Measurements from ENCODE around the gene FOXQ1. TPM values are rescaled to one million over a fixed set of nuclear protein-coding genes. Genes with fewer than 3 reads are reported as not detected.

Gene FOXQ1
- total and polyA plus RNA-seq, 2 of the 13 experiments (the other 11 are each of a cell fraction or from before 2014, with no cell fraction given) = 35.2 to 39.8 TPM

DNA sequence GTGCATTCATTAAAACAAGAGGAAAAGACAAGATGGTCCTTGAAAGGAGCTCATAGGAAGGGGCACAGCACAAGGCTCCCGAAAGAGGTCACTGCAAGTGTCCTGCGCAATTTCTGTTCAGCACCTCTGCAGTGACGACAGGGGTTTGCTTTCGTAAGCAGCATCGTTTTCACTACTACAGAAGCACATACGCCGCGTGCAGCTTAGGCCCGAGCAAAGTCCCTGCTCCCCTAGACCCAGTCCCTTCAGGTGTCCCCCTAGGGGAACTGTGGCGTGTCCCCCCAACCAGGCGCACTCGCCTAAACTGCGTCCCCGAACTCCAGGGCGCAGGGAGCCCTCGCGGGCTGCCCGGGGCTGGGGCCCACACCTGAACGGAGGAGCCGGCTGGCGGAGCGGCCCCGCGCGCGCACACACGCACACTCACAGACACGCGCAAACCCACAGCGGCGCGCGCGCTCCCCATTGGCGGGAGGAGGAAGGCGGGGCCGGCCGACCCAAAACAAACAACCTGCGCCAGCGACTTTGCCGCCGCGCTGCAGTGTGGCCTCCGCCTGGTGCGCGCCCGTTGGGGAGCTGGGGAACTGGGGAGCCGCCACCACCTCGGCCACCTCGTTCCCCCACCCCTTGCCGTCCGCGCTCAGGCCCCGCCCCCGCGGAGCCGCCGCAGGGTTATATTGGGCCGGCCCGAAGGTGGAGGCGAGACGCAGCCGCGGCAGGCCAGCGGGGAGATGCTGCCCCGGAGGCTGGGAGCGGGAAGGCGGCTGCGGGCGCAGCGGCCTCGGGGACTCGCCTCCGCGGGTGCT is at the start of gene FOXQ1 (continued):
- TF ChIP-seq ZNF367 (CRISPR knock-in tag; IDR thresholded peaks at IDR 0.05; ENCODE audit: borderline replicate concordance) (peak; percentile 61; the same call in 1 of the 2 replicates), MAFK (conservative IDR thresholded peaks at IDR 0.05 in 1 of 2, IDR thresholded peaks at IDR 0.05 in 1 of 2; ENCODE audit: low read length in 2 of 2) (no peak), ZNF619 (CRISPR knock-in tag; IDR thresholded peaks at IDR 0.05) (peak; percentile 74; the same call in 1 of the 2 replicates), DNMT1 (CRISPR knock-in tag; IDR thresholded peaks at IDR 0.05) (0 out of 2 replicates have a peak, but pooled peaks have one; percentile 68), ZNF335 (CRISPR knock-in tag; IDR thresholded peaks at IDR 0.05) (peak; percentile 72; the same call in 1 of the 2 replicates), ZSCAN31 (CRISPR knock-in tag; IDR thresholded peaks at IDR 0.05; ENCODE audit: low read depth) (peak; percentile 51), ZNF136 (CRISPR knock-in tag; IDR thresholded peaks at IDR 0.05; ENCODE audit: low read depth) (0 out of 2 replicates have a peak, but pooled peaks have one; percentile 28), MAF1 (CRISPR knock-in tag; IDR thresholded peaks at IDR 0.05; ENCODE audit: borderline replicate concordance) (peak; percentile 90), KDM4B (CRISPR knock-in tag; IDR thresholded peaks at IDR 0.05) (peak; percentile 98), NFIB (CRISPR knock-in tag; IDR thresholded peaks at IDR 0.05; ENCODE audit: borderline replicate concordance) (0 out of 2 replicates have a peak, but pooled peaks have one; percentile 15), HNRNPUL1 (IDR thresholded peaks at IDR 0.05; ENCODE audit: low read depth, low read length) (peak; percentile 87), IKZF1 (IDR thresholded peaks at IDR 0.05) (no peak), RCOR2 (CRISPR knock-in tag; IDR thresholded peaks at IDR 0.05) (no peak; the same call in 1 of the 2 replicates), ZNF839 (CRISPR knock-in tag; IDR thresholded peaks at IDR 0.05; ENCODE audit: borderline replicate concordance) (0 out of 2 replicates have a peak, but pooled peaks have one; percentile 5)
- TF ChIP-seq, protein P1, sequence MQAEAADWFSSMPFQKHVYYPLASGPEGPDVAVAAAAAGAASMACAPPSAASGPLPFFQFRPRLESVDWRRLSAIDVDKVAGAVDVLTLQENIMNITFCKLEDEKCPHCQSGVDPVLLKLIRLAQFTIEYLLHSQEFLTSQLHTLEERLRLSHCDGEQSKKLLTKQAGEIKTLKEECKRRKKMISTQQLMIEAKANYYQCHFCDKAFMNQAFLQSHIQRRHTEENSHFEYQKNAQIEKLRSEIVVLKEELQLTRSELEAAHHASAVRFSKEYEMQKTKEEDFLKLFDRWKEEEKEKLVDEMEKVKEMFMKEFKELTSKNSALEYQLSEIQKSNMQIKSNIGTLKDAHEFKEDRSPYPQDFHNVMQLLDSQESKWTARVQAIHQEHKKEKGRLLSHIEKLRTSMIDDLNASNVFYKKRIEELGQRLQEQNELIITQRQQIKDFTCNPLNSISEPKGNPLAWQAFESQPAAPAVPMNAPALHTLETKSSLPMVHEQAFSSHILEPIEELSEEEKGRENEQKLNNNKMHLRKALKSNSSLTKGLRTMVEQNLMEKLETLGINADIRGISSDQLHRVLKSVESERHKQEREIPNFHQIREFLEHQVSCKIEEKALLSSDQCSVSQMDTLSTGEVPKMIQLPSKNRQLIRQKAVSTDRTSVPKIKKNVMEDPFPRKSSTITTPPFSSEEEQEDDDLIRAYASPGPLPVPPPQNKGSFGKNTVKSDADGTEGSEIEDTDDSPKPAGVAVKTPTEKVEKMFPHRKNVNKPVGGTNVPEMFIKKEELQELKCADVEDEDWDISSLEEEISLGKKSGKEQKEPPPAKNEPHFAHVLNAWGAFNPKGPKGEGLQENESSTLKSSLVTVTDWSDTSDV (CRISPR knock-in tag; IDR thresholded peaks at IDR 0.05) = no peak; the same call in 1 of the 2 replicates
- TF ChIP-seq, protein P2, sequence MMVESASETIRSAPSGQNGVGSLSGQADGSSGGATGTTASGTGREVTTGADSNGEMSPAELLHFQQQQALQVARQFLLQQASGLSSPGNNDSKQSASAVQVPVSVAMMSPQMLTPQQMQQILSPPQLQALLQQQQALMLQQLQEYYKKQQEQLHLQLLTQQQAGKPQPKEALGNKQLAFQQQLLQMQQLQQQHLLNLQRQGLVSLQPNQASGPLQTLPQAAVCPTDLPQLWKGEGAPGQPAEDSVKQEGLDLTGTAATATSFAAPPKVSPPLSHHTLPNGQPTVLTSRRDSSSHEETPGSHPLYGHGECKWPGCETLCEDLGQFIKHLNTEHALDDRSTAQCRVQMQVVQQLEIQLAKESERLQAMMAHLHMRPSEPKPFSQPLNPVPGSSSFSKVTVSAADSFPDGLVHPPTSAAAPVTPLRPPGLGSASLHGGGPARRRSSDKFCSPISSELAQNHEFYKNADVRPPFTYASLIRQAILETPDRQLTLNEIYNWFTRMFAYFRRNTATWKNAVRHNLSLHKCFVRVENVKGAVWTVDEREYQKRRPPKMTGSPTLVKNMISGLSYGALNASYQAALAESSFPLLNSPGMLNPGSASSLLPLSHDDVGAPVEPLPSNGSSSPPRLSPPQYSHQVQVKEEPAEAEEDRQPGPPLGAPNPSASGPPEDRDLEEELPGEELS (CRISPR knock-in tag; IDR thresholded peaks at IDR 0.05) = peak; percentile 87
- TF ChIP-seq, protein P3, sequence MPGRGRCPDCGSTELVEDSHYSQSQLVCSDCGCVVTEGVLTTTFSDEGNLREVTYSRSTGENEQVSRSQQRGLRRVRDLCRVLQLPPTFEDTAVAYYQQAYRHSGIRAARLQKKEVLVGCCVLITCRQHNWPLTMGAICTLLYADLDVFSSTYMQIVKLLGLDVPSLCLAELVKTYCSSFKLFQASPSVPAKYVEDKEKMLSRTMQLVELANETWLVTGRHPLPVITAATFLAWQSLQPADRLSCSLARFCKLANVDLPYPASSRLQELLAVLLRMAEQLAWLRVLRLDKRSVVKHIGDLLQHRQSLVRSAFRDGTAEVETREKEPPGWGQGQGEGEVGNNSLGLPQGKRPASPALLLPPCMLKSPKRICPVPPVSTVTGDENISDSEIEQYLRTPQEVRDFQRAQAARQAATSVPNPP (CRISPR knock-in tag; IDR thresholded peaks at IDR 0.05) = no peak; the same call in 1 of the 2 replicates
- TF ChIP-seq, protein P4, sequence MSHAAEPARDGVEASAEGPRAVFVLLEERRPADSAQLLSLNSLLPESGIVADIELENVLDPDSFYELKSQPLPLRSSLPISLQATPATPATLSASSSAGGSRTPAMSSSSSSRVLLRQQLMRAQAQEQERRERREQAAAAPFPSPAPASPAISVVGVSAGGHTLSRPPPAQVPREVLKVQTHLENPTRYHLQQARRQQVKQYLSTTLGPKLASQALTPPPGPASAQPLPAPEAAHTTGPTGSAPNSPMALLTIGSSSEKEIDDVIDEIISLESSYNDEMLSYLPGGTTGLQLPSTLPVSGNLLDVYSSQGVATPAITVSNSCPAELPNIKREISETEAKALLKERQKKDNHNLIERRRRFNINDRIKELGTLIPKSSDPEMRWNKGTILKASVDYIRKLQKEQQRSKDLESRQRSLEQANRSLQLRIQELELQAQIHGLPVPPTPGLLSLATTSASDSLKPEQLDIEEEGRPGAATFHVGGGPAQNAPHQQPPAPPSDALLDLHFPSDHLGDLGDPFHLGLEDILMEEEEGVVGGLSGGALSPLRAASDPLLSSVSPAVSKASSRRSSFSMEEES (CRISPR knock-in tag; IDR thresholded peaks at IDR 0.05) = no peak; the same call in none of the 2 replicates
- TF ChIP-seq, protein P5, sequence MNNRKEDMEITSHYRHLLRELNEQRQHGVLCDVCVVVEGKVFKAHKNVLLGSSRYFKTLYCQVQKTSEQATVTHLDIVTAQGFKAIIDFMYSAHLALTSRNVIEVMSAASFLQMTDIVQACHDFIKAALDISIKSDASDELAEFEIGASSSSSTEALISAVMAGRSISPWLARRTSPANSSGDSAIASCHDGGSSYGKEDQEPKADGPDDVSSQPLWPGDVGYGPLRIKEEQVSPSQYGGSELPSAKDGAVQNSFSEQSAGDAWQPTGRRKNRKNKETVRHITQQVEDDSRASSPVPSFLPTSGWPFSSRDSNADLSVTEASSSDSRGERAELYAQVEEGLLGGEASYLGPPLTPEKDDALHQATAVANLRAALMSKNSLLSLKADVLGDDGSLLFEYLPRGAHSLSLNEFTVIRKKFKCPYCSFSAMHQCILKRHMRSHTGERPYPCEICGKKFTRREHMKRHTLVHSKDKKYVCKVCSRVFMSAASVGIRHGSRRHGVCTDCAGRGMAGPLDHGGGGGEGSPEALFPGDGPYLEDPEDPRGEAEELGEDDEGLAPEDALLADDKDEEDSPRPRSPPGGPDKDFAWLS (CRISPR knock-in tag; IDR thresholded peaks at IDR 0.05; ENCODE audit: borderline replicate concordance) = peak; percentile 50
